NCI-H460 (cell line): ENCODE results near the gene ATXN7L3. TPM values are rescaled to one million over a fixed set of nuclear protein-coding genes. Genes with fewer than 3 reads are reported as not detected.

Experiments used
- small RNA-seq, 2 experiments: library from RNA; depleted of rRNA; stranded (forward); fragments of <200 nt; gene quantifications; one replicate each; pipeline ENCODE3, GENCODE V24; 2014
- total RNA-seq: library from RNA; depleted of rRNA; stranded (reverse); fragments of >200 nt; shearing (Covaris generic); gene quantifications from 2 replicates; pipeline ENCODE4 v1.2.3, GENCODE V29; 2014; rRNA removed

Gene ATXN7L3
- total RNA-seq, 1 experiment from 2014 or later = 42.0 TPM

Small RNA genes within 50 kb of the gene (small RNA-seq; reads per million reads assigned to genes)
- 0 reads per million in 2 experiments for gene MIR6782

Other genes with a start within 250 kb of the ATXN7L3 start
- gene PYY, start 245.9 kb downstream of the ATXN7L3 start, total RNA-seq = not detected in 2 replicates
- 0.25 and 0.58 TPM in 2 replicates for gene NAGS, start 195.3 kb downstream of the ATXN7L3 start, total RNA-seq
- 40.0 and 44.6 TPM in 2 replicates for gene TMEM101, start 184.9 kb downstream of the ATXN7L3 start, total RNA-seq
- 74.5 and 76.3 TPM in 2 replicates for gene LSM12, start 133.2 kb downstream of the ATXN7L3 start, total RNA-seq
- gene G6PC3, start 129.1 kb downstream of the ATXN7L3 start, total RNA-seq = 59.3 and 62.0 TPM in 2 replicates
- gene HDAC5, start 76.2 kb downstream of the ATXN7L3 start, total RNA-seq = 6.3 and 8.9 TPM in 2 replicates
- gene HROB, start 58.0 kb downstream of the ATXN7L3 start, total RNA-seq = 4.0 and 4.8 TPM in 2 replicates
- not detected in 2 replicates for gene ASB16, start 29.2 kb downstream of the ATXN7L3 start, total RNA-seq
- gene TMUB2, start 12.9 kb downstream of the ATXN7L3 start, total RNA-seq = 28.6 and 32.6 TPM in 2 replicates
- gene UBTF, start 19.8 kb upstream of the ATXN7L3 start, total RNA-seq = 44.2 and 49.8 TPM in 2 replicates
- not detected in 2 replicates for gene SLC4A1, start 68.3 kb upstream of the ATXN7L3 start, total RNA-seq
- gene RUNDC3A, start 108.7 kb upstream of the ATXN7L3 start, total RNA-seq = not detected in 2 replicates
- 116 and 127 TPM in 2 replicates for gene SLC25A39, start 124.9 kb upstream of the ATXN7L3 start, total RNA-seq
- gene GRN, start 145.4 kb upstream of the ATXN7L3 start, total RNA-seq = 138 and 165 TPM in 2 replicates
- gene FAM171A2, start 164.0 kb upstream of the ATXN7L3 start, total RNA-seq = 2.8 and 3.0 TPM in 2 replicates
- 7.6 and 10.2 TPM in 2 replicates for gene ITGA2B, start 189.8 kb upstream of the ATXN7L3 start, total RNA-seq